SK-N-SH (cell line): Measurements from ENCODE around the gene DCHS1. TPM values are rescaled to one million over a fixed set of nuclear protein-coding genes. Genes with fewer than 3 reads are reported as not detected.

Source experiments
- CTCF ChIA-PET: fragments of 300-600, 350-600 bp; formaldehyde crosslinking; extraction: SDS; loops from one replicate; lab custom pipeline; 2021; lab: Yijun Ruan, JAX
- POLR2A ChIA-PET: fragments of 350-600 bp; sonication (Branson Sonifier 250); formaldehyde crosslinking; extraction: SDS; loops from one replicate; lab custom pipeline; 2020; ENCODE audit warnings: antibody characterized with exemption, inconsistent platforms; lab: Yijun Ruan, JAX
- DNase-seq: peaks from one replicate; pipeline ENCODE4 v3.0.0; 2012
- H2AFZ ChIP-seq: fragments of 200-600 bp; sonication (generic); 2 replicates; pipeline ENCODE4 v1.8.1; 2016; ENCODE audit warnings: antibody characterized with exemption, mild to moderate bottlenecking, low read depth
- H3F3A ChIP-seq: fragments of 200-600 bp; sonication (generic); replicated peaks from 2 replicates; pipeline ENCODE3; 2016; ENCODE audit warnings: antibody characterized with exemption, mild to moderate bottlenecking; ENCODE audit not compliant: insufficient read depth
- H3K27ac ChIP-seq, 2 experiments: fragments of 200-500 bp in 1 of 2; fragments of 200-600 bp in 1 of 2; sonication (Bioruptor generic) in 1 of 2; sonication (generic), shearing (Covaris generic) in 1 of 2; 2 replicates each; pipeline versions ENCODE4 v1.5.1 to v1.6.1; 2014 to 2016; ENCODE audit warnings: low read depth in 2 of 2, inconsistent platforms in 1 of 2, low read length in 1 of 2, mild to moderate bottlenecking in 1 of 2, mixed read lengths in 1 of 2
- H3K27me3 ChIP-seq: fragments of 200-600 bp; sonication (generic), shearing (Covaris generic); 2 replicates; pipeline ENCODE4 v1.6.1; 2016; ENCODE audit warnings: mixed run types; ENCODE audit not compliant: insufficient read depth
- H3K36me3 ChIP-seq, 2 experiments: fragments of 200-500 bp in 1 of 2; fragments of 200-600 bp in 1 of 2; sonication (Bioruptor generic) in 1 of 2; sonication (generic) in 1 of 2; replicated peaks in 1 of 2; 2 replicates each; pipeline versions ENCODE3 to v1.5.1; 2014 to 2016; ENCODE audit warnings: low read length in 1 of 2, mild to moderate bottlenecking in 1 of 2; ENCODE audit not compliant: insufficient read depth in 2 of 2, control insufficient read depth in 1 of 2
- H3K4me1 ChIP-seq, 2 experiments: fragments of 200-500 bp in 1 of 2; fragments of 200-600 bp in 1 of 2; sonication (Bioruptor generic) in 1 of 2; sonication (generic), shearing (Covaris generic) in 1 of 2; 2 replicates each; pipeline versions ENCODE4 v1.5.1 to v1.6.1; 2014 to 2016; ENCODE audit warnings: low read depth in 1 of 2, low read length in 1 of 2, mixed run types in 1 of 2; ENCODE audit not compliant: insufficient read depth in 2 of 2, control insufficient read depth in 1 of 2
- H3K4me2 ChIP-seq: fragments of 200-600 bp; sonication (generic), shearing (Covaris generic); 2 replicates; pipeline ENCODE4 v1.6.1; 2017; ENCODE audit warnings: mixed run types
- H3K4me3 ChIP-seq, 2 experiments: fragments of 200-500 bp in 1 of 2; fragments of 200-600 bp in 1 of 2; sonication (Bioruptor generic) in 1 of 2; sonication (generic), shearing (Covaris generic) in 1 of 2; 2 replicates each; pipeline versions ENCODE4 v1.5.1 to v1.8.1; 2014 to 2016; ENCODE audit warnings: low read depth in 2 of 2, inconsistent platforms in 1 of 2, low read length in 1 of 2, mild to moderate bottlenecking in 1 of 2, mixed read lengths in 1 of 2, moderate library complexity in 1 of 2
- H3K79me2 ChIP-seq: fragments of 200-600 bp; sonication (generic); 2 replicates; pipeline ENCODE4 v1.8.1; 2017; ENCODE audit warnings: mild to moderate bottlenecking; ENCODE audit not compliant: insufficient read depth
- H3K9ac ChIP-seq: fragments of 200-600 bp; sonication (generic); 2 replicates; pipeline ENCODE4 v1.6.1; 2017; ENCODE audit warnings: mixed run types
- H3K9me2 ChIP-seq: fragments of 200-600 bp; sonication (generic); 2 replicates; pipeline ENCODE4 v1.6.1; 2017; ENCODE audit warnings: mixed run types
- H3K9me3 ChIP-seq: fragments of 200-600 bp; sonication (generic); 2 replicates; pipeline ENCODE4 v1.6.1; 2017; ENCODE audit warnings: mixed run types, mild to moderate bottlenecking, moderate library complexity
- H4K20me1 ChIP-seq: fragments of 200-600 bp; sonication (generic); 2 replicates; pipeline ENCODE4 v1.6.1; 2017; ENCODE audit warnings: mild to moderate bottlenecking, mixed run types; ENCODE audit not compliant: insufficient read depth
- CHD2 ChIP-seq: fragments of 150-350 bp; IDR thresholded peaks from 2 replicates; pipeline ENCODE4 v1.6.1; 2018; ENCODE audit warnings: low read length; ENCODE audit not compliant: partially characterized antibody
- ELF1 ChIP-seq: IDR thresholded peaks from 2 replicates; pipeline ENCODE4 v1.4.0; 2012
- EP300 ChIP-seq, 2 experiments: IDR thresholded peaks; 2 replicates each; pipeline versions ENCODE4 v1.4.0 to v1.6.1; 2012; ENCODE audit warnings: borderline replicate concordance in 1 of 2, low read depth in 1 of 2, low read length in 1 of 2
- EZH2phosphoT487 ChIP-seq: fragments of 200-600 bp; sonication (generic); IDR thresholded peaks from 2 replicates; pipeline ENCODE4 v1.6.1; 2017; ENCODE audit warnings: low read depth, mixed run types, mild to moderate bottlenecking, antibody characterized with exemption, moderate library complexity, borderline replicate concordance
- FOSL2 ChIP-seq: IDR thresholded peaks from 2 replicates; pipeline ENCODE4 v1.4.0; 2012; ENCODE audit warnings: low read depth, mild to moderate bottlenecking, moderate library complexity, borderline replicate concordance
- FOXJ3 ChIP-seq: sonication (generic); formaldehyde crosslinking; IDR thresholded peaks from 2 replicates; pipeline ENCODE4 v1.5.1; 2020; ENCODE audit warnings: mild to moderate bottlenecking, missing genetic modification reagents
- GABPA ChIP-seq: IDR thresholded peaks from 2 replicates; pipeline ENCODE4 v1.4.0; 2012; ENCODE audit warnings: low read depth, mild to moderate bottlenecking
- MEF2A ChIP-seq: IDR thresholded peaks from 2 replicates; pipeline ENCODE4 v1.4.0; 2012; ENCODE audit warnings: low read depth, borderline replicate concordance
- MXI1 ChIP-seq: IDR thresholded peaks from 2 replicates; pipeline ENCODE4 v1.6.1; 2012; ENCODE audit warnings: mild to moderate bottlenecking, low read depth, low read length, improper control_type of control experiment
- NFIC ChIP-seq: IDR thresholded peaks from 2 replicates; pipeline ENCODE4 v1.4.0; 2012; ENCODE audit warnings: borderline replicate concordance
- RCOR1 ChIP-seq: fragments of 150-350 bp; IDR thresholded peaks from 2 replicates; pipeline ENCODE4 v1.6.1; 2017; ENCODE audit warnings: antibody characterized with exemption, low read length
- RFX5 ChIP-seq: IDR thresholded peaks from 2 replicates; pipeline ENCODE4 v1.6.1; 2012; ENCODE audit warnings: mild to moderate bottlenecking, improper control_type of control experiment, low read length
- RXRA ChIP-seq: IDR thresholded peaks from 2 replicates; pipeline ENCODE4 v1.4.0; 2012; ENCODE audit warnings: low read depth, mild to moderate bottlenecking, borderline replicate concordance
- TCF12 ChIP-seq: IDR thresholded peaks from 2 replicates; pipeline ENCODE4 v1.4.0; 2012
- WGBS: methylation state at CpG from one replicate; pipeline ENCODE4 v1.1.6; 2017; ENCODE audit warnings: low lambda C conversion rate; 5-methylcytosine and 5-hydroxymethylcytosine counted together
- polyA plus RNA-seq, 3 experiments: library from polyadenylated mRNA; depleted of rRNA; stranded (reverse); fragments of >200 nt; gene quantifications; 2 replicates each; pipeline ENCODE4 v1.2.3, GENCODE V29; 2012
- TF ChIP-seq, protein P1 (sequence below): IDR thresholded peaks from 2 replicates; pipeline ENCODE4 v1.6.1; 2012; ENCODE audit warnings: mild to moderate bottlenecking, low read depth, low read length, moderate library complexity
- TF ChIP-seq, protein P2 (sequence below): IDR thresholded peaks from 2 replicates; pipeline ENCODE4 v1.4.0; 2012; ENCODE audit warnings: low read depth, borderline replicate concordance
- TF ChIP-seq, protein P3 (sequence below): IDR thresholded peaks from 2 replicates; pipeline ENCODE4; 2012
- TF ChIP-seq, protein P4 (sequence below): fragments of 200-600 bp; sonication (generic); IDR thresholded peaks from 2 replicates; pipeline ENCODE4 v1.6.1; 2017; ENCODE audit warnings: antibody characterized with exemption, mild to moderate bottlenecking, moderate library complexity
- TF ChIP-seq, protein P5 (sequence below): IDR thresholded peaks from 2 replicates; pipeline ENCODE4 v1.4.0; 2012; ENCODE audit warnings: low read depth

DCHS1 gene
- polyA plus RNA-seq, 1 of the 3 experiments (the other 2 are of a cell fraction), result 5.7 TPM

DNA sequence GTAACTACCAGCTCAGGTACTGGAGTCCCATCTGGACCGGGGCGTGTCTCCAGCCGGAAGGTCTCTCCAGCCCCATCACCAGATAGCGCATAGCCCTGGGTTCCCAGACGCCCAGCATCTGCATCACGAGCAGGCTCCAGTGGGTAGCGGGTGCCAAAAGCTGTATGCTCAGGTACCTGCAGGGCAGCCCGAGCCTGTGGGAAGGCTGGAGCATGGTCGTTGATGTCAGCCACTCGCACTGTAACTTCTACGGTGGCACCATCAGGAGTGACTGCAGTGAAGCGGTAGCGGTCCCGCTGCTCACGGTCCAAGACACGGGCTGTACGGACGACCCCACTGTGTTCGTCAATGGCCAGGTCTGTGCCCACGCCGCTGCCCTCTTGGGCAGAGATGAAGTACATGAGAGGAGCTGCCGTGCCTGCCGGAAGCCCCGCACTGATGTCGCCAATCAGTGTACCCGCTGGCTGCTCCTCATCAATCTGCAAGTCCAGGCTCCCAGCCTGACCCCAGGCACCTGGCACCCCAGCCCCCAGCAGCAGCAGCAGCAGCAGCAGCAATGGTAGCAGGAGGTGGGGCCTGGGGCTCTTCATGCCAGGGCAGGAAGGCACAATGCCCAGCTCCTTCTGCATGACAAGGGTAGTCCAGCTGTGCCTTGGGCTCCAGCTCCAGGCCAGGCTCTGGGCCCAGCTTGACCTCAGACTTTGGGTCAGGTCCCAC, 14.5 kb downstream of the DCHS1 start:
- Histone ChIP-seq H4K20me1 (no peaks in the 10 kb centered on the region), H3K9me3 (no peaks in the 10 kb centered on the region), H3K27ac (no peak overlapping the region), H3F3A (no peaks in the 10 kb centered on the region), H3K4me3 (no peak overlapping the region), H3K4me2 (no peak overlapping the region), H3K9me2 (no peaks in the 10 kb centered on the region), H3K79me2 (no peaks in the 10 kb centered on the region), H3K4me1 (peaks cover 0 to 28% of the 10 kb centered on the region in 2 experiments; a peak in 1 of 4 replicates), H2AFZ (no peak overlapping the region), H3K9ac (no peak overlapping the region), H3K27me3 (no peaks in the 10 kb centered on the region), H3K36me3 (no peaks in the 10 kb centered on the region)
- CTCF ChIA-PET, result interaction anchor here (0.7 to 1.2 kb wide), 4 partner anchors 22 to 196 kb away, joined by 3 read pairs; partner anchors contain the start of gene TPP1
- POLR2A ChIA-PET, result no interaction called here
- DNase-seq, result no peak
- WGBS, result 100% methylated on average over 6 of the region's 26 CpGs
- no peak for TF ChIP-seq CHD2
- no peak for TF ChIP-seq EP300 (IDR thresholded peaks at IDR 0.05; ENCODE audit: borderline replicate concordance in 1 of 2, low read depth in 1 of 2, low read length in 1 of 2)
- TF ChIP-seq FOSL2, result no peak
- TF ChIP-seq ELF1, result no peak
- TF ChIP-seq, protein P1, sequence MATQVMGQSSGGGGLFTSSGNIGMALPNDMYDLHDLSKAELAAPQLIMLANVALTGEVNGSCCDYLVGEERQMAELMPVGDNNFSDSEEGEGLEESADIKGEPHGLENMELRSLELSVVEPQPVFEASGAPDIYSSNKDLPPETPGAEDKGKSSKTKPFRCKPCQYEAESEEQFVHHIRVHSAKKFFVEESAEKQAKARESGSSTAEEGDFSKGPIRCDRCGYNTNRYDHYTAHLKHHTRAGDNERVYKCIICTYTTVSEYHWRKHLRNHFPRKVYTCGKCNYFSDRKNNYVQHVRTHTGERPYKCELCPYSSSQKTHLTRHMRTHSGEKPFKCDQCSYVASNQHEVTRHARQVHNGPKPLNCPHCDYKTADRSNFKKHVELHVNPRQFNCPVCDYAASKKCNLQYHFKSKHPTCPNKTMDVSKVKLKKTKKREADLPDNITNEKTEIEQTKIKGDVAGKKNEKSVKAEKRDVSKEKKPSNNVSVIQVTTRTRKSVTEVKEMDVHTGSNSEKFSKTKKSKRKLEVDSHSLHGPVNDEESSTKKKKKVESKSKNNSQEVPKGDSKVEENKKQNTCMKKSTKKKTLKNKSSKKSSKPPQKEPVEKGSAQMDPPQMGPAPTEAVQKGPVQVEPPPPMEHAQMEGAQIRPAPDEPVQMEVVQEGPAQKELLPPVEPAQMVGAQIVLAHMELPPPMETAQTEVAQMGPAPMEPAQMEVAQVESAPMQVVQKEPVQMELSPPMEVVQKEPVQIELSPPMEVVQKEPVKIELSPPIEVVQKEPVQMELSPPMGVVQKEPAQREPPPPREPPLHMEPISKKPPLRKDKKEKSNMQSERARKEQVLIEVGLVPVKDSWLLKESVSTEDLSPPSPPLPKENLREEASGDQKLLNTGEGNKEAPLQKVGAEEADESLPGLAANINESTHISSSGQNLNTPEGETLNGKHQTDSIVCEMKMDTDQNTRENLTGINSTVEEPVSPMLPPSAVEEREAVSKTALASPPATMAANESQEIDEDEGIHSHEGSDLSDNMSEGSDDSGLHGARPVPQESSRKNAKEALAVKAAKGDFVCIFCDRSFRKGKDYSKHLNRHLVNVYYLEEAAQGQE, result no peak
- no peak for TF ChIP-seq RXRA
- TF ChIP-seq, protein P2, sequence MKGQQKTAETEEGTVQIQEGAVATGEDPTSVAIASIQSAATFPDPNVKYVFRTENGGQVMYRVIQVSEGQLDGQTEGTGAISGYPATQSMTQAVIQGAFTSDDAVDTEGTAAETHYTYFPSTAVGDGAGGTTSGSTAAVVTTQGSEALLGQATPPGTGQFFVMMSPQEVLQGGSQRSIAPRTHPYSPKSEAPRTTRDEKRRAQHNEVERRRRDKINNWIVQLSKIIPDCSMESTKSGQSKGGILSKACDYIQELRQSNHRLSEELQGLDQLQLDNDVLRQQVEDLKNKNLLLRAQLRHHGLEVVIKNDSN, result no peak
- TF ChIP-seq FOXJ3 (CRISPR knock-in tag), result no peak
- TF ChIP-seq GABPA, result no peak
- TF ChIP-seq TCF12, result no peak
- TF ChIP-seq RFX5, result no peak
- TF ChIP-seq NFIC, result no peak
- TF ChIP-seq, protein P3, sequence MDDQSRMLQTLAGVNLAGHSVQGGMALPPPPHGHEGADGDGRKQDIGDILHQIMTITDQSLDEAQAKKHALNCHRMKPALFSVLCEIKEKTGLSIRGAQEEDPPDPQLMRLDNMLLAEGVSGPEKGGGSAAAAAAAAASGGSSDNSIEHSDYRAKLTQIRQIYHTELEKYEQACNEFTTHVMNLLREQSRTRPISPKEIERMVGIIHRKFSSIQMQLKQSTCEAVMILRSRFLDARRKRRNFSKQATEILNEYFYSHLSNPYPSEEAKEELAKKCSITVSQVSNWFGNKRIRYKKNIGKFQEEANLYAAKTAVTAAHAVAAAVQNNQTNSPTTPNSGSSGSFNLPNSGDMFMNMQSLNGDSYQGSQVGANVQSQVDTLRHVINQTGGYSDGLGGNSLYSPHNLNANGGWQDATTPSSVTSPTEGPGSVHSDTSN, result no peak
- TF ChIP-seq, protein P4, sequence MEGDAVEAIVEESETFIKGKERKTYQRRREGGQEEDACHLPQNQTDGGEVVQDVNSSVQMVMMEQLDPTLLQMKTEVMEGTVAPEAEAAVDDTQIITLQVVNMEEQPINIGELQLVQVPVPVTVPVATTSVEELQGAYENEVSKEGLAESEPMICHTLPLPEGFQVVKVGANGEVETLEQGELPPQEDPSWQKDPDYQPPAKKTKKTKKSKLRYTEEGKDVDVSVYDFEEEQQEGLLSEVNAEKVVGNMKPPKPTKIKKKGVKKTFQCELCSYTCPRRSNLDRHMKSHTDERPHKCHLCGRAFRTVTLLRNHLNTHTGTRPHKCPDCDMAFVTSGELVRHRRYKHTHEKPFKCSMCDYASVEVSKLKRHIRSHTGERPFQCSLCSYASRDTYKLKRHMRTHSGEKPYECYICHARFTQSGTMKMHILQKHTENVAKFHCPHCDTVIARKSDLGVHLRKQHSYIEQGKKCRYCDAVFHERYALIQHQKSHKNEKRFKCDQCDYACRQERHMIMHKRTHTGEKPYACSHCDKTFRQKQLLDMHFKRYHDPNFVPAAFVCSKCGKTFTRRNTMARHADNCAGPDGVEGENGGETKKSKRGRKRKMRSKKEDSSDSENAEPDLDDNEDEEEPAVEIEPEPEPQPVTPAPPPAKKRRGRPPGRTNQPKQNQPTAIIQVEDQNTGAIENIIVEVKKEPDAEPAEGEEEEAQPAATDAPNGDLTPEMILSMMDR, result no peak
- no peak for TF ChIP-seq MEF2A
- TF ChIP-seq, protein P5, sequence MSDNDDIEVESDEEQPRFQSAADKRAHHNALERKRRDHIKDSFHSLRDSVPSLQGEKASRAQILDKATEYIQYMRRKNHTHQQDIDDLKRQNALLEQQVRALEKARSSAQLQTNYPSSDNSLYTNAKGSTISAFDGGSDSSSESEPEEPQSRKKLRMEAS, result no peak
- TF ChIP-seq RCOR1, result no peak
- TF ChIP-seq MXI1, result no peak
- TF ChIP-seq EZH2phosphoT487, result no peak
